B cell (primary cell): ENCODE data around the gene STK17A.

Experiments
- EZH2 ChIP-seq: IDR thresholded peaks from 2 replicates; pipeline ENCODE4 v1.6.1; 2012; ENCODE audit warnings: borderline replicate concordance, low read depth, mild to moderate bottlenecking, moderate library complexity, low read length; ENCODE audit not compliant: insufficient read depth, poor library complexity, severe bottlenecking
- TF ChIP-seq, protein P1 (sequence below): fragments of 200-600 bp; IDR thresholded peaks from one replicate; pipeline ENCODE4 v1.8.0; 2022; ENCODE audit warnings: antibody characterized with exemption, mild to moderate bottlenecking

DNA sequence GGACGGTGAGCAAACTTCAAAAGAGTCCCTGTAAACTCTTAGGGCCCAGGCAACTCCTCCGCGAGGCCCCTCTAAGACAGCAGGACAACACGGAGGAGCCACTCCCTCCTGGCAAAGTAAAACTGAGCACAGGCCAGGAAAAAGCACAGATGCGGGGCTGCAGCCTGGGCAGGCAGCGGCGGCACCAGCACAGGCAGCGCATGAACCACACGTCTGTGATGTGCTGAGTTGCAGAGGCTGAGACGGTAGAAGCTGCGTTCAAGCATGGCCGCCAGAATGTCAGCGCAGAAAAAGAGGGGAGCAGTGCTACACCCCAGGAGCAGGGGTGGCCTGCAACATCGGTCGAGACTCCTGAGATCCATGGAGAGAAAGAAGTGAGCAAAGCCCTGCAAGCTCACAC is 46.1 kb upstream of the STK17A start:
- TF ChIP-seq, protein P1, sequence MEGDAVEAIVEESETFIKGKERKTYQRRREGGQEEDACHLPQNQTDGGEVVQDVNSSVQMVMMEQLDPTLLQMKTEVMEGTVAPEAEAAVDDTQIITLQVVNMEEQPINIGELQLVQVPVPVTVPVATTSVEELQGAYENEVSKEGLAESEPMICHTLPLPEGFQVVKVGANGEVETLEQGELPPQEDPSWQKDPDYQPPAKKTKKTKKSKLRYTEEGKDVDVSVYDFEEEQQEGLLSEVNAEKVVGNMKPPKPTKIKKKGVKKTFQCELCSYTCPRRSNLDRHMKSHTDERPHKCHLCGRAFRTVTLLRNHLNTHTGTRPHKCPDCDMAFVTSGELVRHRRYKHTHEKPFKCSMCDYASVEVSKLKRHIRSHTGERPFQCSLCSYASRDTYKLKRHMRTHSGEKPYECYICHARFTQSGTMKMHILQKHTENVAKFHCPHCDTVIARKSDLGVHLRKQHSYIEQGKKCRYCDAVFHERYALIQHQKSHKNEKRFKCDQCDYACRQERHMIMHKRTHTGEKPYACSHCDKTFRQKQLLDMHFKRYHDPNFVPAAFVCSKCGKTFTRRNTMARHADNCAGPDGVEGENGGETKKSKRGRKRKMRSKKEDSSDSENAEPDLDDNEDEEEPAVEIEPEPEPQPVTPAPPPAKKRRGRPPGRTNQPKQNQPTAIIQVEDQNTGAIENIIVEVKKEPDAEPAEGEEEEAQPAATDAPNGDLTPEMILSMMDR: no peak
- no peak for TF ChIP-seq EZH2
